NB4 (cell line): Measurements from ENCODE around the gene SLAMF7.

Source experiments
- DNase-seq: peaks from one replicate; pipeline ENCODE4 v3.0.0; 2010; ENCODE audit warnings: low read depth
- H3K4me3 ChIP-seq: one replicate; pipeline ENCODE4 v1.5.1; 2011; ENCODE audit warnings: mild to moderate bottlenecking, low read depth, low read length, moderate library complexity
- MYC ChIP-seq: IDR thresholded peaks from 2 replicates; pipeline ENCODE4 v1.6.1; 2011; ENCODE audit warnings: low read depth, low read length
- POLR2A ChIP-seq: IDR thresholded peaks from 2 replicates; pipeline ENCODE4 v1.6.1; 2011; ENCODE audit warnings: mild to moderate bottlenecking; ENCODE audit not compliant: insufficient read length; ENCODE audit errors: extremely low read depth
- TF ChIP-seq, protein P1 (sequence below): IDR thresholded peaks from one replicate; pipeline ENCODE4 v1.5.1; 2012; ENCODE audit warnings: low read depth, low read length
- TF ChIP-seq, protein P2 (sequence below): IDR thresholded peaks from 2 replicates; pipeline ENCODE4 v1.6.1; 2011; ENCODE audit warnings: low read depth, low read length

Gene SLAMF7

GRCh38 chr1:160718210-160718609, 20.8 kb upstream of the SLAMF7 start:
- TF ChIP-seq MYC, result no peak
- no peak for TF ChIP-seq POLR2A
- TF ChIP-seq, protein P1, sequence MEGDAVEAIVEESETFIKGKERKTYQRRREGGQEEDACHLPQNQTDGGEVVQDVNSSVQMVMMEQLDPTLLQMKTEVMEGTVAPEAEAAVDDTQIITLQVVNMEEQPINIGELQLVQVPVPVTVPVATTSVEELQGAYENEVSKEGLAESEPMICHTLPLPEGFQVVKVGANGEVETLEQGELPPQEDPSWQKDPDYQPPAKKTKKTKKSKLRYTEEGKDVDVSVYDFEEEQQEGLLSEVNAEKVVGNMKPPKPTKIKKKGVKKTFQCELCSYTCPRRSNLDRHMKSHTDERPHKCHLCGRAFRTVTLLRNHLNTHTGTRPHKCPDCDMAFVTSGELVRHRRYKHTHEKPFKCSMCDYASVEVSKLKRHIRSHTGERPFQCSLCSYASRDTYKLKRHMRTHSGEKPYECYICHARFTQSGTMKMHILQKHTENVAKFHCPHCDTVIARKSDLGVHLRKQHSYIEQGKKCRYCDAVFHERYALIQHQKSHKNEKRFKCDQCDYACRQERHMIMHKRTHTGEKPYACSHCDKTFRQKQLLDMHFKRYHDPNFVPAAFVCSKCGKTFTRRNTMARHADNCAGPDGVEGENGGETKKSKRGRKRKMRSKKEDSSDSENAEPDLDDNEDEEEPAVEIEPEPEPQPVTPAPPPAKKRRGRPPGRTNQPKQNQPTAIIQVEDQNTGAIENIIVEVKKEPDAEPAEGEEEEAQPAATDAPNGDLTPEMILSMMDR, result no peak
- TF ChIP-seq, protein P2, sequence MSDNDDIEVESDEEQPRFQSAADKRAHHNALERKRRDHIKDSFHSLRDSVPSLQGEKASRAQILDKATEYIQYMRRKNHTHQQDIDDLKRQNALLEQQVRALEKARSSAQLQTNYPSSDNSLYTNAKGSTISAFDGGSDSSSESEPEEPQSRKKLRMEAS, result no peak
- H3K4me3 ChIP-seq, result no peak overlapping the region

GRCh38 chr1:160720356-160721085, 18.5 kb upstream of the SLAMF7 start:
- no peak overlapping the region for H3K4me3 ChIP-seq
- no peak for DNase-seq
- no peak for TF ChIP-seq POLR2A
- TF ChIP-seq, protein P2, result no peak
- TF ChIP-seq, protein P1, result no peak
- TF ChIP-seq MYC, result no peak

More at GRCh38 chr1:160718210-160718609, 20.8 kb upstream of the SLAMF7 start:
- DNase-seq, result no peak

DNA sequence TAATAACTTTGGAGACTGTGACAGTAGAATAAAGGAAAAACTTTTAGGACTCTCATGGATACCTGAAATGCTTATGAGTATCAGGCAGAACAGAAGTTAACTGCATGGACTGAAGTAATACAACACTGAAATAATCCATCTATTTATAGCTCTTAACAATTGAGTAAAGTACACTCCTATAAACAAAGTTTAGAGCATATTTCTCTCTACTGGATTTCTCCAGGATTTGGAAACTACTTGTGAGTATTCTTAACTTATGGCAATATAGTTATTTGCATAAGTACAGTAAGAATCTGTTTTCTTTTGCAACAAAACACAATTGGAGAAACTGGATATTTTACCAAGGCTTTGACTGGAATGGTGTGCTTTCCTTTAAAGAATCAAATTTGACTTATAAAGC, 17.6 kb upstream of the SLAMF7 start:
- H3K4me3 ChIP-seq, result no peak overlapping the region
- TF ChIP-seq POLR2A, result no peak
- TF ChIP-seq, protein P2, result no peak
- TF ChIP-seq, protein P1, result no peak
- TF ChIP-seq MYC, result no peak
- DNase-seq, result no peak

GRCh38 chr1:160722726-160723125, 16.3 kb upstream of the SLAMF7 start:
- DNase-seq, result peak; percentile 64
- H3K4me3 ChIP-seq, result no peak overlapping the region
- no peak for TF ChIP-seq MYC
- TF ChIP-seq, protein P1, result no peak
- TF ChIP-seq POLR2A, result no peak
- TF ChIP-seq, protein P2, result no peak

GRCh38 chr1:160723332-160723731, 15.7 kb upstream of the SLAMF7 start:
- TF ChIP-seq POLR2A, result no peak
- H3K4me3 ChIP-seq, result no peak overlapping the region
- no peak for DNase-seq

DNA sequence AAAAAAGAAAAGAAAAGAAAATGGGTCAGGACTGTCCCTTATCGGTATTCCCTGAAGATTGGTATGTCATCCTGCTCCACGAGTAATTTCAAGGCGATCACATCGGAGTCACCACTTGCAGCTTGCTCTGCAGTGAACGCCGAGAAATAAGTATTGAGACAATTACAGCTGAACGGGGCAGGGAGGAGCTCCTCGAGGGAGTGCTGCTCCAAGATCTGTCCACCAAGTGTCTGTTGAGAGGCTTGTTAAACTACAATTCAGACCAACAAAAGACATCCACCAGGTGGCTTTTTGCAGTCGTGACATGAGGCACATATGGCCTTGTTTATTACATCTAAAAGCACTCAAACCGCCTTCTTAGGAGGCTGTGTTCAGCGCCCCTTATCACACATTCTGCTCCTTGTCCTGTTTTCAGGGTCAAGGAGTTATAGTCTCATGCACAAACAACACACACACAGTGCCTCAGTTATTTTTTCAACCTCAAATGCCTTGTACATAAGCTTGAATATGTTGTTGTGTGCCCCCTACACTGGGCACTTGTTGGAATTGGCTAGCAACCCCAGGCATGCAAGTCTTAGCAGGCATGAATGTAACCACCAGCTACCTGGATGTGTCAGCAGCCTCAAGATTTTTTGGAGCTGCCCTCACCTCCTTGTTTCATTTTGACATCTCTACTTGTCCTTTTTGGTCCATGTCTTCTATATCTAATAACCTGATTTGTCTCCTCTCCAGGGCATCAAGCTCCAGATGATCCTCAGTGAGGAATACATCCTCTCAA, 14.4 kb upstream of the SLAMF7 start:
- DNase-seq, result peak; percentile 41
- no peak overlapping the region for H3K4me3 ChIP-seq
- no peak for TF ChIP-seq MYC
- no peak for TF ChIP-seq POLR2A
- TF ChIP-seq, protein P1, result no peak
- TF ChIP-seq, protein P2, result no peak
